ENCODE data around the gene MGAT4C. TPM values are rescaled to one million over a fixed set of nuclear protein-coding genes. Genes with fewer than 3 reads are reported as not detected.

MGAT4C gene
- total and polyA plus RNA-seq, 12 donors: 0.20 to 12.2 (median 3.6) TPM

DNA sequence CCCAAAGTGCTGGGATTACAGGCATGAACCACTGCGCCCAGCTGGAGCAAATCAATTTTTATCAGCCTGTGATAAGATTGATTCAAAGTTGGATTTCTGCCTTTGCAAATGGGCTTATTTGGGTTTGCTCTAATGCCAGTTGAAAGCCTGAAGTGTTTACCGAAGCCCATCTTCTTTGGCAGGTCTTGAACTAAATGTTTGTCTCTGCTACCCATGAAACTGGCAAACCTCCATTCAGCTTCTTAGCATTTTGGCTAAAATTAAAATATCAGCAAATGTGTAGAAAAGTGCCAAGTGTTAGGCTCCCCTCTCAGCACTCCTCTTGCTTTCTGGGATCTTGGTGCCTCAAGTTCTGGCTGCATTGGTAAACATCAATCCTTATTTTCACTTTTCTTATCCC, 61.5 kb downstream of the MGAT4C start:
- no peaks in the 10 kb centered on the region for H3K36me3 ChIP-seq
- TF ChIP-seq, protein P1, sequence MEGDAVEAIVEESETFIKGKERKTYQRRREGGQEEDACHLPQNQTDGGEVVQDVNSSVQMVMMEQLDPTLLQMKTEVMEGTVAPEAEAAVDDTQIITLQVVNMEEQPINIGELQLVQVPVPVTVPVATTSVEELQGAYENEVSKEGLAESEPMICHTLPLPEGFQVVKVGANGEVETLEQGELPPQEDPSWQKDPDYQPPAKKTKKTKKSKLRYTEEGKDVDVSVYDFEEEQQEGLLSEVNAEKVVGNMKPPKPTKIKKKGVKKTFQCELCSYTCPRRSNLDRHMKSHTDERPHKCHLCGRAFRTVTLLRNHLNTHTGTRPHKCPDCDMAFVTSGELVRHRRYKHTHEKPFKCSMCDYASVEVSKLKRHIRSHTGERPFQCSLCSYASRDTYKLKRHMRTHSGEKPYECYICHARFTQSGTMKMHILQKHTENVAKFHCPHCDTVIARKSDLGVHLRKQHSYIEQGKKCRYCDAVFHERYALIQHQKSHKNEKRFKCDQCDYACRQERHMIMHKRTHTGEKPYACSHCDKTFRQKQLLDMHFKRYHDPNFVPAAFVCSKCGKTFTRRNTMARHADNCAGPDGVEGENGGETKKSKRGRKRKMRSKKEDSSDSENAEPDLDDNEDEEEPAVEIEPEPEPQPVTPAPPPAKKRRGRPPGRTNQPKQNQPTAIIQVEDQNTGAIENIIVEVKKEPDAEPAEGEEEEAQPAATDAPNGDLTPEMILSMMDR (IDR thresholded peaks at IDR 0.05): no peak
- DNase-seq: no peak
- intact Hi-C loops (cut with DNase I): no loop called here
- no peaks in the 10 kb centered on the region for H3K9me3 ChIP-seq
- H3K27me3 ChIP-seq: no peaks in the 10 kb centered on the region
- 75 to 84% methylated on average over 2 of the region's 2 CpGs for WGBS, 2 donors
- H3K27ac ChIP-seq: no peak overlapping the region
- no peak for ATAC-seq
- H3K4me1 ChIP-seq: no peaks in the 10 kb centered on the region
- no peak overlapping the region for H3K4me3 ChIP-seq

DNA sequence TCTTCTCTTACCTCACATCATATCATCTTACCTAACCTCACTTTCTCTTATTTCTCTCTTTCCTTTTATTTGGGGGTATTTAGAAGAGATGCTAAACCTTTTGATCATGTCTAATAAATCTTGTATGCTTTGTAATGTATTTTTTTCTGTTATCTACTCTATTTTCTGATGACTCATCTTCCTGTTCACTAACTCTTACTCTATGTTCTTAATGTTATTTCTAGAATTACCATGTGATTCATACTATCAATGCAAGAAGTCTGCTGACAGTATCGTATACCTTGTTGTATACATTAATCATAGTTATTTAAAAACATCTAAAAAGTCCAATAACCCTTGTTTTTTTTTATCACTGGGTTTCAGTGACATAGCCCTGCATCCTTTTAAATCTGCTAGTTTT, 62.3 kb downstream of the MGAT4C start:
- WGBS, 2 donors: 52 to 66% methylated on average over 1 of the region's 1 CpG
- Histone ChIP-seq H3K9me3 (no peaks in the 10 kb centered on the region), H3K27me3 (no peaks in the 10 kb centered on the region), H3K4me1 (no peaks in the 10 kb centered on the region), H3K4me3 (no peak overlapping the region), H3K36me3 (no peaks in the 10 kb centered on the region), H3K27ac (no peak overlapping the region)
- no peak for DNase-seq
- ATAC-seq: no peak
- TF ChIP-seq, protein P1 (IDR thresholded peaks at IDR 0.05): no peak
- intact Hi-C loops (cut with DNase I): no loop called here

DNA sequence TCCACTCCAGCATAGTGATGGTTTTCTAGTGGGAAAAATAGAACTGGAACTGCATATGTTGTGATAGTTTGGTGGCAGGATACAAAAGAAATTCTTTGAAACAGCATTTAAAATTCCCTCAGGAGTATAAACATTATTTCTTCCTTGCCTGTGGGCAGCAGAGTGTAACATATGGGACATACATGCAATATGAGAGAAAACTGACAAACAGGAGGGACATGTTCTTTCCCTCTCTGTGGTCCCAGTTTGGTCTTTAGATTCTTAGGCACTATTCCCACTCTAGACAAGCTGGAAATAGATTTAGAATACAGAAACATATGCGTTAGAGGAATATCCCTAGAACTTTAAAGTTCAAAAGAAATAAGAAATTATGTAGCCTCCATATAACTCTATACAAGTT, 68.0 kb downstream of the MGAT4C start:
- Histone ChIP-seq H3K27ac (no peak overlapping the region), H3K27me3 (no peaks in the 10 kb centered on the region), H3K9me3 (no peaks in the 10 kb centered on the region), H3K36me3 (no peaks in the 10 kb centered on the region), H3K4me1 (no peaks in the 10 kb centered on the region), H3K4me3 (no peak overlapping the region)
- DNase-seq (no peak), ATAC-seq (no peak)
- intact Hi-C loops (cut with DNase I): no loop called here
- TF ChIP-seq, protein P1 (IDR thresholded peaks at IDR 0.05): no peak
- 63 to 75% methylated on average over 1 of the region's 1 CpG for WGBS, 2 donors

DNA sequence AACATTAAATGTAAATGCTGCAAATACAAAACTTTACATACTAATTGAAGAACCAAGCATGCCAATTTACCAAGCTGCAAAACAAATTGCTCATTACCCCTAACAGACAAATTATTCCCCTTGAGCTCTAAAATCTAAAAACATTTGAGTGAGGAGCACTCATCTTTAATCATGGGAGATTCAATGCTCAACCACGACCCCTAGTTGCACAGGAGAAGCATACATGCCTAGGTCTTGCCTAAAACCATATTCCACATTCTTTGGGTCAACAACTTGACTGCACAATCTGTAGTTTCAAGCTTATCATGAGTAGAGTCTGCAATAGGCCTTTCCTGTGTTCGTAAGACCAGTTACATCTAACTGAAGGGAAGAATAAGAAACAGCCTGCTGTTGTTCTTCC, 69.7 kb downstream of the MGAT4C start:
- ATAC-seq: no peak
- intact Hi-C loops (cut with DNase I): no loop called here
- TF ChIP-seq, protein P1 (IDR thresholded peaks at IDR 0.05): no peak

More for the DNA sequence above, 69.7 kb downstream of the MGAT4C start:
- Histone ChIP-seq H3K27me3 (no peaks in the 10 kb centered on the region), H3K4me1 (no peaks in the 10 kb centered on the region), H3K27ac (no peak overlapping the region), H3K4me3 (no peak overlapping the region), H3K9me3 (no peaks in the 10 kb centered on the region), H3K36me3 (no peaks in the 10 kb centered on the region)
- WGBS, 2 donors: 67 to 83% methylated on average over 2 of the region's 2 CpGs
- no peak for DNase-seq

Measured in heart right ventricle (tissue), 16 donors.